ENCODE measurements around the gene PLN.

DNA sequence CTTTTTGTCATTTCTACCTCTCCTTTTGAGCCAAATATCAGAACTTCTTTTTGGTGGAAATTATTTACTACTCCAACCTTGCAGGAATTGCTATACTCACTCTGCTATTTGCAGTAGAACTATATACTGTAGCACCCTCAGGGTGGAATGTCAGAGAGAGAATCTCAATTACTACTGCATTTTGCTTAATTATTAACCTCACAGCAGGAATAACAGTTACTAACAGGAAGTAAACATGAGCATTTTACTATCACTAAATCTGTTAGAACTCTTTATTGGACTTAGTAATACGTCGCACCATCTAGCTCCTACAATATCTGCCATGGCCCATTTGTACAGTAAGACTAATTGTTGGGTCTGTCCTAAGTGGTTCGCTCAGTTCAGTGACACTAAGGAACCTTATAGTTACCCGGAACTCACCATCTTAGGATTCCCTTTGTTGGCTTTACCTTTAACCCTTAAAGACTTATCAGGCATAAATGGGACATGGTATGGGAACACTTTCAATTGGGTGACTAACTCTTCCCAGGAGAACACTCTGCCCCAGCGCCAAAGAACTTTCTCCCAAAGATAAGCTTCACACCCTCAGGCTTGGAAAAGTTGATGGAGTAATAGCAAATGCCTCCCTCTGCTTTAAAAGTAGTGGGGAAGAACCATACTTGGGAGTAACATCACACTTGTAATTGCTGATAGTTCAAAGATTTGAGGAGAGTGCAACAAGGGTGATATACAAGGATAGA, 38.8 kb downstream of the PLN start:
- no peak for TF ChIP-seq EZH2phosphoT487 (IDR thresholded peaks at IDR 0.05; ENCODE audit: low read depth, severe bottlenecking, unreplicated experiment)
- TF ChIP-seq, protein P1, sequence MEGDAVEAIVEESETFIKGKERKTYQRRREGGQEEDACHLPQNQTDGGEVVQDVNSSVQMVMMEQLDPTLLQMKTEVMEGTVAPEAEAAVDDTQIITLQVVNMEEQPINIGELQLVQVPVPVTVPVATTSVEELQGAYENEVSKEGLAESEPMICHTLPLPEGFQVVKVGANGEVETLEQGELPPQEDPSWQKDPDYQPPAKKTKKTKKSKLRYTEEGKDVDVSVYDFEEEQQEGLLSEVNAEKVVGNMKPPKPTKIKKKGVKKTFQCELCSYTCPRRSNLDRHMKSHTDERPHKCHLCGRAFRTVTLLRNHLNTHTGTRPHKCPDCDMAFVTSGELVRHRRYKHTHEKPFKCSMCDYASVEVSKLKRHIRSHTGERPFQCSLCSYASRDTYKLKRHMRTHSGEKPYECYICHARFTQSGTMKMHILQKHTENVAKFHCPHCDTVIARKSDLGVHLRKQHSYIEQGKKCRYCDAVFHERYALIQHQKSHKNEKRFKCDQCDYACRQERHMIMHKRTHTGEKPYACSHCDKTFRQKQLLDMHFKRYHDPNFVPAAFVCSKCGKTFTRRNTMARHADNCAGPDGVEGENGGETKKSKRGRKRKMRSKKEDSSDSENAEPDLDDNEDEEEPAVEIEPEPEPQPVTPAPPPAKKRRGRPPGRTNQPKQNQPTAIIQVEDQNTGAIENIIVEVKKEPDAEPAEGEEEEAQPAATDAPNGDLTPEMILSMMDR (IDR thresholded peaks at IDR 0.05; ENCODE audit: poor library complexity), result no peak

Measured in hepatocyte (in vitro differentiated cells).